Esophagus squamous epithelium (tissue), 5 donors: Measurements from ENCODE around the gene TMEM39B. TPM values are rescaled to one million over a fixed set of nuclear protein-coding genes. Genes with fewer than 3 reads are reported as not detected.
A peak's percentile ranks its signal among the peaks of the same experiment; 100 is the strongest.
"Not testable (repeated sequence)": the region's sequence is repeated elsewhere in the genome, so short reads cannot be mapped to it uniquely, and the experiment has no call there.

Source experiments
- DNase-seq: peaks from one replicate; lab custom pipeline; 2025; lab: John Stamatoyannopoulos, UW
- H3K27ac ChIP-seq, 4 donors: fragments of 200-600 bp; sonication (generic); one replicate each; pipeline ENCODE4 v1.5.1; 2016 to 2019; ENCODE audit warnings: mild to moderate bottlenecking in 1 of 4
- H3K27me3 ChIP-seq, 4 donors: fragments of 200-600 bp; sonication (generic); 1 replicate in 3 of 4; 2 replicates in 1 of 4; pipeline versions ENCODE4 v1.5.1 to v1.6.0; 2017 to 2021; ENCODE audit warnings: antibody characterized with exemption in 1 of 4
- H3K36me3 ChIP-seq, 3 donors: fragments of 200-600 bp; sonication (generic); one replicate each; pipeline ENCODE4 v1.5.1; 2016 to 2019
- H3K4me1 ChIP-seq, 3 donors: fragments of 200-600 bp; sonication (generic); one replicate each; pipeline ENCODE4 v1.5.1; 2017 to 2019
- H3K4me3 ChIP-seq, 4 donors: fragments of 200-600 bp; sonication (generic); 1 replicate in 3 of 4; 2 replicates in 1 of 4; pipeline ENCODE4 v1.5.1; 2016 to 2019; ENCODE audit warnings: mild to moderate bottlenecking in 2 of 4, moderate library complexity in 1 of 4
- H3K9me3 ChIP-seq, 3 donors: fragments of 200-600 bp; sonication (generic); one replicate each; pipeline ENCODE4 v1.5.1; 2016 to 2019
- CTCF ChIP-seq, 6 experiments: fragments of 450-650 bp in 4 of 6; fragments of 200-600 bp in 2 of 6; sonication (generic) in 2 of 6; IDR thresholded peaks; one replicate each; pipeline ENCODE4 v1.5.1; 2016 to 2019; ENCODE audit warnings: antibody characterized with exemption in 6 of 6, mild to moderate bottlenecking in 4 of 6, moderate library complexity in 4 of 6
- POLR2A ChIP-seq, 4 donors: fragments of 450-650 bp; IDR thresholded peaks; one replicate each; pipeline ENCODE4 v1.6.1; 2017; ENCODE audit warnings: antibody characterized with exemption in 4 of 4, mild to moderate bottlenecking in 4 of 4, moderate library complexity in 3 of 4
- WGBS, 2 donors: methylation state at CpG; one replicate each; pipeline ENCODE4 v1.1.5; 2018; 5-methylcytosine and 5-hydroxymethylcytosine counted together
- intact Hi-C: fragments of 100-400 bp; cut with DNase I; formaldehyde crosslinking; loops from one replicate; pipeline ENCODE4 v1.15.0; 2022
- total RNA-seq, 4 donors: library from RNA; depleted of rRNA; stranded (reverse); fragments of >200 nt; gene quantifications; one replicate each; pipeline ENCODE4 v1.1.0, GENCODE V29; 2016
- donor health status: DM: yes; HTN: yes; CAD: no.

TMEM39B gene
- total RNA-seq, 4 donors from 2014 or later, result 3.6 to 5.6 (median 4.9) TPM

DNA sequence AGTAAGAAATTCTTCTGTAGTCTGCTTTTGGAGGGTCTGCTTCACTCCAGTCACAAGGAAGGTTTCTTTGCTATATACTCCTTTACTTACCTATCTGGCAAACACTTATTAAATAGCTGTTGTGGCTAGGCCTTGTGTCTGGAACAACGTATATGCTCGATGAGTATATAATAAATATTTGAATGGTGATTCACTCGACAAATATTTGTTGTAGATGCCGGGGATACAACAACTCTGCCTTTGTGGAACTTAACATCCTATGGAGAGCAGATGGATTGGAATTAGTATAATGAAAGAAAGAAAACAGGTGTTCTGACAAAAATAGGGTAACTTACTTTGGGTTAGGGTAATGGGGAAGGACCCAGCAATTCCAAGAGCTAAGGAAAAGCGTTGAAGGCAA is 66.2 kb downstream of the TMEM39B start:
- DNase-seq, result no peak
- Histone ChIP-seq H3K4me3 (no peak overlapping the region), H3K36me3 (peaks cover 0 to 6% (median 0%) of the 10 kb centered on the region in 3 donors), H3K27me3 (no peaks in the 10 kb centered on the region), H3K27ac (no peak overlapping the region), H3K9me3 (no peaks in the 10 kb centered on the region), H3K4me1 (peaks cover 7 to 35% (median 11%) of the 10 kb centered on the region in 3 donors)
- intact Hi-C loops, result no loop called here
- 43 to 47% methylated on average over 5 of the region's 5 CpGs for WGBS, 2 donors
- no peak for TF ChIP-seq CTCF (IDR thresholded peaks at IDR 0.05)
- no peak for TF ChIP-seq POLR2A (IDR thresholded peaks at IDR 0.05)

- 52 to 68% methylated on average over 5 to 6 of the region's 6 CpGs for WGBS, 2 donors
- Histone ChIP-seq H3K36me3 (peaks cover 0 to 8% (median 0%) of the 10 kb centered on the region in 3 donors), H3K4me3 (no peak overlapping the region), H3K4me1 (peaks cover 7 to 30% (median 11%) of the 10 kb centered on the region in 3 donors), H3K27ac (peak overlapping the region in 3 of 4 donors; percentile 32 to 51 (median 48)), H3K9me3 (peaks cover 0 to 5% (median 0%) of the 10 kb centered on the region in 3 donors), H3K27me3 (no peaks in the 10 kb centered on the region)
- intact Hi-C loops, result no loop called here
- DNase-seq, result no peak
- no peak for TF ChIP-seq POLR2A (IDR thresholded peaks at IDR 0.05)
- TF ChIP-seq CTCF (IDR thresholded peaks at IDR 0.05), result no peak
These were observed 69.9 kb downstream of the TMEM39B start for GRCh38 chr1:32142446-32143301.

GRCh38 chr1:32143302-32143695 is 70.6 kb downstream of the TMEM39B start:
- Histone ChIP-seq H3K27ac (peak overlapping the region in 2 of 4 donors; percentile 32 to 51), H3K36me3 (peaks cover 0 to 15% (median 0%) of the 10 kb centered on the region in 3 donors), H3K4me1 (peaks cover 7 to 30% (median 11%) of the 10 kb centered on the region in 3 donors)
- H3K4me3 ChIP-seq, intact Hi-C loops, H3K9me3 ChIP-seq, H3K27me3 ChIP-seq, DNase-seq: not testable (repeated sequence)
- WGBS, 2 donors, result 68 to 79% methylated on average over 4 of the region's 4 CpGs

DNA sequence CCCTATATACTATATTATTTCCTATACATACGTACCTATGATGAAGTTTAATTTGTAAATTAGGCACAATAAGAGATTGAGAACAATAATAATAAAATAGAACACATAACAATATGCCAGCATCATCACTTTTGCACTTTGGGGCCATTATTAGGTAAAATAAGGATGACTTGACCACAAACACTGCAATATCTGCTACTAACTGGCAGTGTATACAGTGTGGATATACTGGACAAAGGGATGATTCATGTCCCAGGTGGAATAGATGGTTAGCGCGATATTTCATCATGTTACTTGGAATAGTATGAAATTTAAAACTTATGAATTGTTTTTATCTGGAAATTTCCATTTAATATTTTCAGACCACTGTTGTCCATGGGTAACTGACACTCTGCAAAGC is 71.3 kb downstream of the TMEM39B start:
- Histone ChIP-seq H3K36me3 (peaks cover 0 to 22% (median 0%) of the 10 kb centered on the region in 3 donors), H3K4me3 (no peak overlapping the region), H3K27ac (no peak overlapping the region), H3K4me1 (peaks cover 7 to 24% (median 11%) of the 10 kb centered on the region in 3 donors), H3K9me3 (peaks cover 0 to 9% (median 0%) of the 10 kb centered on the region in 3 donors), H3K27me3 (no peaks in the 10 kb centered on the region)
- WGBS, 2 donors, result 83 to 90% methylated on average over 3 of the region's 3 CpGs
- TF ChIP-seq CTCF (IDR thresholded peaks at IDR 0.05), result no peak
- no peak for TF ChIP-seq POLR2A (IDR thresholded peaks at IDR 0.05)
- intact Hi-C loops, result no loop called here
- DNase-seq, result no peak

- DNase-seq, H3K27ac ChIP-seq, intact Hi-C loops, H3K4me3 ChIP-seq, H3K27me3 ChIP-seq, H3K9me3 ChIP-seq: not testable (repeated sequence)
- Histone ChIP-seq H3K4me1 (peaks cover 5 to 28% (median 8%) of the 10 kb centered on the region in 3 donors), H3K36me3 (peaks cover 0 to 22% (median 0%) of the 10 kb centered on the region in 3 donors)
- WGBS, 2 donors, result 96 to 100% methylated on average over 3 to 5 of the region's 5 CpGs
These were observed 75.1 kb downstream of the TMEM39B start for GRCh38 chr1:32147799-32148198.

DNA sequence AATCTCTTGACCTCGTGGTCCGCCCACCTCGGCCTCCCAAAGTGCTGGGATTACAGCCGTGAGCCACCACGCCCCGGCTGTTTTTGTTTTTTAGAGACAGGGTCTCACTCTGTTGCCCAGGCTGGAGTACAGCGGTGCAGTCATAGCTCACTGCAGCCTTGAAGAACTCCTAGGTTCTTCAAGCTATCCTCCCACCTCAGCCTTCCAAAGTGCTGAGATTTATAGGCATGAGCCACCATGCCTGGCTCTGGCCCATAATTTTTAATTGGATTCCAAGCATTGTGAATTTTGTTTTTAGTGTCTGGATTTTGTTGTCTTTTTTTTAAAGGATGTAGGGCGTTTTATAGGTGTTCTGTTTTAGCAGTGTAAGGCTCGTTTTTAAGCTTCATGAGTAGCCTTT is 78.1 kb downstream of the TMEM39B start:
- TF ChIP-seq POLR2A (IDR thresholded peaks at IDR 0.05) (no peak), CTCF (IDR thresholded peaks at IDR 0.05) (no peak)
- Histone ChIP-seq H3K27me3 (no peaks in the 10 kb centered on the region), H3K36me3 (peaks cover 0 to 42% (median 2%) of the 10 kb centered on the region in 3 donors), H3K4me3 (no peak overlapping the region), H3K27ac (no peak overlapping the region), H3K4me1 (peaks cover 5 to 22% (median 6%) of the 10 kb centered on the region in 3 donors), H3K9me3 (peaks cover 0 to 9% (median 0%) of the 10 kb centered on the region in 3 donors)
- 92 to 93% methylated on average over 9 of the region's 9 CpGs for WGBS, 2 donors
- intact Hi-C loops, result no loop called here
- no peak for DNase-seq
